Type B pancreatic cell (in vitro differentiated cells): ENCODE data around the gene GPBAR1. TPM values are rescaled to one million over a fixed set of nuclear protein-coding genes. Genes with fewer than 3 reads are reported as not detected.

Source experiments
- DNase-seq: peaks from one replicate; pipeline ENCODE4 v3.0.0; 2021; ENCODE audit warnings: mixed read lengths; ENCODE audit not compliant: unreplicated experiment; ENCODE audit errors: extremely low spot score
- H3K27ac Mint-ChIP-seq: 2 replicates; pipeline ENCODE4 v1.8.0; 2021; ENCODE audit warnings: mild to moderate bottlenecking, mixed read lengths
- H3K27me3 Mint-ChIP-seq: 2 replicates; pipeline ENCODE4 v1.8.0; 2021; ENCODE audit warnings: mixed read lengths
- H3K36me3 Mint-ChIP-seq: 2 replicates; pipeline ENCODE4 v1.8.0; 2021; ENCODE audit warnings: mixed read lengths
- H3K4me1 Mint-ChIP-seq: one replicate; pipeline ENCODE4 v1.8.0; 2021; ENCODE audit warnings: mixed read lengths; ENCODE audit not compliant: unreplicated experiment
- H3K4me3 Mint-ChIP-seq: 2 replicates; pipeline ENCODE4 v1.8.0; 2021; ENCODE audit warnings: mild to moderate bottlenecking, mixed read lengths
- H3K9me3 Mint-ChIP-seq: 2 replicates; pipeline ENCODE4 v1.8.0; 2021; ENCODE audit warnings: mixed read lengths
- total RNA-seq: library from RNA; stranded (reverse); gene quantifications from 2 replicates; pipeline ENCODE4 v1.2.1, GENCODE V29; 2021; ENCODE audit warnings: low replicate concordance
- TF ChIP-seq, protein P1 (sequence below): fragments of 200-600 bp; sonication (generic); conservative IDR thresholded peaks from 2 replicates; pipeline ENCODE4 v1.5.0; 2021; ENCODE audit warnings: antibody characterized with exemption, mild to moderate bottlenecking

Gene GPBAR1
- total RNA-seq, 1 donor from 2014 or later = 2.1 TPM

DNA sequence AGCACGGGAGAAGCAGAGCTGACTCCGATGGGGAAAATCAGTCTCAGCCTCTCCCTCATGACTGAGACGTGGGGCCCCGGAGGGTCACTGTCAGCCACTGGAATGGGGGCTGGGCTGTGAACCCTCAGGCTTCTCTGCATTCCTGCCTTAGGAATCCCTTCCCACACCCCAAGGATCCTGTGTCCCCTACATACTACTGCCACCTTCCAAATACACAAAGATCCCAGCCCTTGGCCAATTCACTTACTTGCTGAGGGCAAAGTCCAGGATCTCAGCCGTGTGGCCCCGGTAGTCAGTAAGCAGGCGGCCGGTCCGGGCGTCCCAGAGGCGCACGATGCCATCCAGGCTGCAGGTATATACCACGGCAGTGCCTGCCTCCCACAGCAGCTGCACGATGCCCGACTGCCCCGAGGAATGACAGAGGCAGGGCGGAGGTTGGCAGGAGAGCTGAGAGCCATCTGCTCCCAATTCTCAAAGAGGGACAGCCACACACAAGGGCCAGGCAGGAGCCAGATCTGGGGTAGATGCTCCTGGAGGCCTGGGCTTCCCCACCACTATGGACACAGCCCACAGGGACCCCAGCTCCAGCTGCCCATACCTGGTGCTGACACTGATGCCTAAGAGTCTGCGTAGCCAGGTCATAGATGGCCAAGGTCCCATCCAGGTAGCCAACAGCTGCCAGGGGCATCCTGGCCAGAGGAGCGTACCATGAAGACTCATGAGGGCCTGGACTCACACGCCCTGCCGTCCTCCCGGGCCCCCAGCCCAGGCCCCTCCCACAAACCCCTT, 4.2 kb downstream of the GPBAR1 start:
- TF ChIP-seq, protein P1, sequence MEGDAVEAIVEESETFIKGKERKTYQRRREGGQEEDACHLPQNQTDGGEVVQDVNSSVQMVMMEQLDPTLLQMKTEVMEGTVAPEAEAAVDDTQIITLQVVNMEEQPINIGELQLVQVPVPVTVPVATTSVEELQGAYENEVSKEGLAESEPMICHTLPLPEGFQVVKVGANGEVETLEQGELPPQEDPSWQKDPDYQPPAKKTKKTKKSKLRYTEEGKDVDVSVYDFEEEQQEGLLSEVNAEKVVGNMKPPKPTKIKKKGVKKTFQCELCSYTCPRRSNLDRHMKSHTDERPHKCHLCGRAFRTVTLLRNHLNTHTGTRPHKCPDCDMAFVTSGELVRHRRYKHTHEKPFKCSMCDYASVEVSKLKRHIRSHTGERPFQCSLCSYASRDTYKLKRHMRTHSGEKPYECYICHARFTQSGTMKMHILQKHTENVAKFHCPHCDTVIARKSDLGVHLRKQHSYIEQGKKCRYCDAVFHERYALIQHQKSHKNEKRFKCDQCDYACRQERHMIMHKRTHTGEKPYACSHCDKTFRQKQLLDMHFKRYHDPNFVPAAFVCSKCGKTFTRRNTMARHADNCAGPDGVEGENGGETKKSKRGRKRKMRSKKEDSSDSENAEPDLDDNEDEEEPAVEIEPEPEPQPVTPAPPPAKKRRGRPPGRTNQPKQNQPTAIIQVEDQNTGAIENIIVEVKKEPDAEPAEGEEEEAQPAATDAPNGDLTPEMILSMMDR = no peak
- no peak overlapping the region for H3K4me3 Mint-ChIP-seq
- DNase-seq = no peak
- no peaks in the 10 kb centered on the region for H3K9me3 Mint-ChIP-seq
- H3K4me1 Mint-ChIP-seq = peaks cover 30% of the 10 kb centered on the region
- H3K27me3 Mint-ChIP-seq = no peaks in the 10 kb centered on the region
- H3K36me3 Mint-ChIP-seq = peaks cover 20% of the 10 kb centered on the region
- peak overlapping the region; percentile 56 for H3K27ac Mint-ChIP-seq

GRCh38 chr2:218265626-218266025, 4.8 kb downstream of the GPBAR1 start:
- Mint-ChIP-seq H3K4me1 (peaks cover 26% of the 10 kb centered on the region), H3K4me3 (no peak overlapping the region), H3K27ac (no peak overlapping the region), H3K36me3 (peaks cover 22% of the 10 kb centered on the region), H3K9me3 (no peaks in the 10 kb centered on the region), H3K27me3 (no peaks in the 10 kb centered on the region)
- TF ChIP-seq, protein P1 = no peak
- no peak for DNase-seq

DNA sequence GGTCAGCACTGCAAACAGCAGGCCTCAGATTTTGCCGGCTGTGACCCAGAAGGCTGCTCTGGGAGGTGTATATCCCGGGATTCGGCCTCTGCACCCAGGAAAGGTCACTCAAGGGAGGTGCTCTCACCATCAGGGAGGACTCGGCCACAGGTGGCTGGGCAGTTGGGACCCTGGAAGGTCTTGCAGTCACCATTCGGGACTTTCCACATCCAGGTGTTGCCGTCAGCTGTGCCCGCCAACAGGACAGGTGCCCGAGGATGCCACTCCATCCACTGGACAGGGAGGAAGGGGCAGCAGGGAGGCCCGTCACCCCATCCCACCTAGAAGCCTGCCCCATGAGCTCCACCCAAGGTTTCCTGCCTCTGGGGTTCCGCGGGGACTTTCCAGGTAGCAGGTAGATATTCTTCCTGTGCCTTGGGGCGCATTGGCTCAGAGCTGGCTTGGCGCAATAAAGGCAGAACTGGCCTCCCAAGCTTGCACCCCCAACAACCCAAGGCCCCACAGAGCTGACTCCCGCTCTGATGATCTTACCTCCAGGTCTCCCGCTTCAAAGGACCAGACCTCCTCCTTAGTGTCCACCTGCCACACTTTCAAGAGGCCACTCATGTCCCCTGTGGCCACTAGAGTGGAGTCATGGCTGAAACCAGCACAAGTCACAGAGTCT, 5.6 kb downstream of the GPBAR1 start:
- Mint-ChIP-seq H3K27ac (no peak overlapping the region), H3K27me3 (no peaks in the 10 kb centered on the region), H3K9me3 (no peaks in the 10 kb centered on the region), H3K4me3 (no peak overlapping the region), H3K36me3 (peaks cover 22% of the 10 kb centered on the region), H3K4me1 (peaks cover 24% of the 10 kb centered on the region)
- DNase-seq = no peak
- TF ChIP-seq, protein P1 = no peak

DNA sequence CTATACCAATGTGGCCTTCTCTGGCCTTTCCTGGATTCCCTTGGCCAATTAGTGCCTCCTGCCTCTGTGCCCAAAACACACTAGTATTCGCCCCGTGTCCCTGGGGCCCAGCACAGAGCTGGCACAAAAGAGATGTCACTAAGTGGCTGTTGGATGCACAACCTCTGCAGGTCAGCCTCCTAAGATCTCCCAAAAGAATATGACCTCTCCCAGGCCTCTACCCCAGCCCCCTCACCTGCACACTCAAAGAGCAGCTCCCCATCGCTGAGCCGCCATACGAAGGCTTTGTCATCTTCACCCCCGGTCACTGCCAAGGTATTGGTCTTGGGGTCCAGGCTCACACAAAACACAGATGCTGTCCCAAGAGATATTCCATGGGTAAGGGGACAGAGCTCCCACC, 6.4 kb downstream of the GPBAR1 start:
- Mint-ChIP-seq H3K4me3 (peak overlapping the region; percentile 70), H3K9me3 (no peaks in the 10 kb centered on the region), H3K27ac (peak overlapping the region; percentile 39), H3K27me3 (no peaks in the 10 kb centered on the region), H3K36me3 (peaks cover 22% of the 10 kb centered on the region), H3K4me1 (peaks cover 31% of the 10 kb centered on the region)
- no peak for DNase-seq
- TF ChIP-seq, protein P1 = no peak

DNA sequence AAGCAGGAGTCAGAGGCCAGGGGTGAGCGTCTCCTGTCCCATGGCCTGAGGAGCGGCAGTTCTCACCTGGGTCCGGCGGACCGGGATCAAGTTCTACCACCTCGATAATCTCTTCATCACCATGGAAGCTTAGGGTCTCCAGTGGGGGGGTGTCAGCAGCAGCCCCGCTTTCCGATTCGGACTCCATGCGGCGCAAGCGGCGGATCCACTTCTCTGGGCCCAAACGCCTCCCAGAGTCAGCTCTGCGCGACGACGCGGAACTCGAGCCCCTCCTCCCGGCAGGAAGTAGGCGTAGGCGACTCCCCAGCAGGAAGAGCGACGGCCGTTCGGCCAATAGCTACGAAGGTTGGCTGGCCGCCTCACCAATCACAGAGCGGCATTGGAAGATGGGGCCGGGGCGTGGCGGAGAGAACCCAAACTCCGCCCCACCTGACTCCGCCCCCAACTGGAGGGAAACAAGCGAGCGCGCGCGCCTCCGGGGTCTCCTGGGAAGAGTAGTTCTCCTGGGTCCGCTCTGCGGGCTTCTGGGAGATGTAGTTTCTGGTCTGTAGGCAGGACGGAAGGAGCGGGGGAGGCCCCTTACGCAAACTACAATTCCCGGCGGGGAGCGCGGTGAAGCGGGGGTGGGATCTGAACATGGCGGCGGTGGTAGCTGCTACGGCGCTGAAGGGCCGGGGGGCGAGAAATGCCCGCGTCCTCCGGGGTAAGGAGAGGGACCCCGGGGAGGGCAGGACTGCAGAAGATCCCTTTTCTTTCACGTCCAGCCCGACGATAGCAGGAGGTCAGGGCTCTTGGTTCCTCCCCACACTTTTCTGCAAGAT, 9.3 kb downstream of the GPBAR1 start, which contains the start of the genes AAMP and PNKD:
Gene AAMP, minus strand, starts transcription at position 238 of the 821 bp plus-strand sequence. Its CDS starts 51 bp downstream, at position 187.
Gene PNKD, plus strand, starts transcription at position 620 of the 821 bp plus-strand sequence. Its CDS starts 17 bp downstream, at position 637.
- Mint-ChIP-seq H3K27ac (peak within 1 kb of the TSS; percentile 93), H3K9me3 (no peaks in the 10 kb centered on the region), H3K4me3 (peak within 1 kb of the TSS; percentile 93), H3K4me1 (peaks cover 32% of the 10 kb centered on the region), H3K36me3 (peaks cover 17% of the 10 kb centered on the region), H3K27me3 (no peaks in the 10 kb centered on the region)
- TF ChIP-seq, protein P1 = no peak
- DNase-seq = peak; percentile 100
